HG03460 (cell line): ENCODE results near the gene TANC1.
"Not testable (repeated sequence)": the region's sequence is repeated elsewhere in the genome, so short reads cannot be mapped to it uniquely, and the experiment has no call there.

Experiments used
- ATAC-seq: cut with Tn5 transposase; IDR thresholded peaks from one replicate; pipeline ENCODE4 v1.9.1; 2021; ENCODE audit not compliant: unreplicated experiment

Gene TANC1

GRCh38 chr2:159134979-159135378 lies 166.5 kb downstream of the TANC1 start:
- no peak for ATAC-seq

DNA sequence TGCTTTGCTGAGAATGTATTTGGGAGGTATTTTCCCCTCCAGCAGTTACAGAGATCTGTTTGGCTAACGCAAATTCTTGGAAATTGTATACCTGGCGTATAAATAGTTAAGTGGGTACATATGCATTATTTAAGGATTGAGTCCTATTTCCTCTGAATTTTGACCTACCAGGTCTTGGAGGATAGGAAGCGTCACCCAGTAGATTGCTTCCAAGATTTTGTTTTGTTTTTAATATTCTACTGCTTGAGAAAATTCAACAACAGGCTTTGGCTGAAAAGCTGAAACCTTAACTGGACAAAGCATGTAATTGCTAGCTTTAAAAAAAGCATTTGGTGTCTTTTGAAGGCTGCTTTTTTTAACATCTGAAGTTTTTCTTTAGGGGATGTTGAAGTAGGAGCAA lies 168.0 kb downstream of the TANC1 start:
- no peak for ATAC-seq

DNA sequence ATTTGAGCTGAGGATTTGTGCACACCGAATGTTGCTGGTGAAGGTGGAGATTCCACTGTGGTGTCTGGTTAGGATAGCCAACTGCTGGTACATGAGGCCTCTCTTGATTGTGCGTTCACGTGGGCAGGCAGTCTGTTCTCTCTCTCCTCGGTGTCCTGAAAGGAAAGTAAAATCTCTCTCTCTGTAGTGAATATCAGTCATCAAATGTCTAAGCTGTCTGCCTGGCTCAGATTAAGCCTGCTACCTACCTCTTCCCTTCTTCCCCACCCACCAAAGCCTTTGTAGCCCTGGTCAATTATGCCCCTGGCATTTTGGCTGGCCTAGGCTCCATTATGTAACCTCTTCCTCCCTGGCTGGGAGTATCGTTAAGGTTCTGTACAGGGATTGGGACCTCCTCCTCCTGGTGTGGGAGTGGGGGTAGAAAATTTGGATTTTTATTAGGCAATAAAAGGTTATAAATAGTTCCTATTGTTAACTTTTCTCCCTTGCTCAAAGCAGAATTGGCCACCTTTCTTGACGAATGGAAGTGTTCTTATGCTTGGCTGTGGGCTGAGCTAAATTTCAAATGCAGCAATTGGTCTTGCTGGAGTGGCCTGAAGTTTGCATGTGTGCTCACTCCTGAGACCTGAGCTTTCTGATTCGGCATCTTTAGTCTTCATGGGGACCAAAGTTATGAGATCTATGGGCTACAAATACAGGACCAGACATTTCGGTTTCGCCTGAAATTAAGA lies 169.2 kb downstream of the TANC1 start:
- no peak for ATAC-seq

DNA sequence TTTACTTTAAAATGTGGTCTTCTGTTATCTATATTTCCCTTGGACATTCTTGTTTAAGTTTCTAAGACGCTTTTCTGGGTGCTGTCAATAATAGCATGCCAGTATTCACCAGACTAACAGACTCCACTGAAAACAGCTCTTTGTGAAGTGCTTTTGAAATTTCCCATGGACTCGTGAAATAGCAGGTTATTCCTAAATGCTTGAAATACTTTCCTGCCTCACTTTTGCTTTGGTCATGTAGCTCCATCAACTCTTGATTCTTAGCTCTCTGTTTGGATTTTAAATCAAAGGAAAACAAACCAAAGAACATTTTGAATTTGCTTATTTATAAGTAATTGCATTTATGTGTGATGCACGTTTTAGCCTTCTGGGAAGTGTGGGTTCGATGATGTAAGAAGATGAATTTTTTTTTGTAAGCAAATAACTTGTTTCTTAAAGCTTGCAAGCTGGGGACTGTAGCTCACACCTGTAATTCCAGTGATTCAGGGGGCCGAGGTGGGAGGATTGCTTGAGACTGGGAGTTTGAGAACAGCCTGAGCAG lies 170.3 kb downstream of the TANC1 start:
- no peak for ATAC-seq

- ATAC-seq = no peak
Measured at GRCh38 chr2:159139216-159139933, 170.9 kb downstream of the TANC1 start.

GRCh38 chr2:159140070-159140769 lies 171.8 kb downstream of the TANC1 start:
- no peak for ATAC-seq

DNA sequence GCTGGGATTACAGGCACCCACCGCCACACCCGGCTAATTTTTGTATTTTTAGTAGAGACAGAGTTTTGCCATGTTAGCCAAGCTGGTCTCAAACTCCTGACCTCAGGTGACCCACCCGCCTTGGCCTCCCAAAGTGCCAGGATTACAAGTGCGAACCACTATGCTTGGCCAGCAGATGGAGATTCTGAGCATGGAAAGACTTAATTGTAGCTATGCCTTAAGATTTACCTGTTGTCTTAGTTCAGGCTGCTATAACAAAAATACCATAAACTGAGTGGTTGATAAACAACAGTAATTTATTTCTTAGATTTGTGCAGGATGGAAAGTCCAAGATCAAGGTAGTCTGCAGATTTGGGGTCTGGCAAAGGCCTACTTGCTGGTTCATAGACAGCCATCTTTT lies 172.4 kb downstream of the TANC1 start:
- not testable (repeated sequence) for ATAC-seq

DNA sequence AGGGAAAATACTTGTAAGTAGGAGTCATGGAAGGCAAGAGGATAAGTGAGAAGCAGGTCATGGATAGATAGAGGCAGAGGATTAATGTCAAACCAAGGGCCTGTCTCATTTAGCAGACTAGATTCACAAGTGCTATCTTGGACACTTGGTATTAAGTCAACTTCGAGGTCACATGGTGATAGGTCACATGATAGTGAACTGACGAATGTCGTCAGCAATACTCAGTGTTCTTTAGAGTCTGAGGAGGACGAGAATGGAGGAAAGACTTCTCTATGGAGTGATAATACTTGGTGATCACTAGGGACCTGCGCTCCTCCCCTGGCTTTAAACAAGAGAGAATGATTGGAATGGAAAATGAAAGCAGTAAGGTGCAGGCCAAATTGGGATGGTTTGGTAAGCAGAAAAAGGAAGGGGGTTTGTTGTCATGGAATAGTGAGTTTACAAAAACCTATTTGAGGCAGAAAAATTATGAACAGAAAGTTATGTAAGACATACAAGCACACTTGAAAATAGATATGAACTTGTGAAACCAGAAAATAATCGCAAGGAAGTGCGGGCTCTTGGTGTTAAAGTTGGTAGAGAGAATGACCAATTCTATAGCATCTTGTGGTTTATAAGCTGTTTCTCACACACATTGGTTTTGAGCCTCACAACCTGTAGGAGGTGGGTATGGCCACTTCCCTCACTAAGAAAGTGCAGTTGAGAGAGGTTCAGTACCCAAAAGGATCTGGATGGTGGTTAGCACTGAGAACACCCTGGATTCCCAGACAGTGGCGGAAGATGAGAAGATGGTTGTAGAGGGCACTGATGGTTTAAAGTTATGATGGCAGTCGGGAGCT lies 176.6 kb downstream of the TANC1 start:
- peak; percentile 56 for ATAC-seq

- no peak for ATAC-seq
Measured at GRCh38 chr2:159145745-159146354, 177.4 kb downstream of the TANC1 start.

GRCh38 chr2:159146996-159147666 lies 178.7 kb downstream of the TANC1 start:
- ATAC-seq = no peak

DNA sequence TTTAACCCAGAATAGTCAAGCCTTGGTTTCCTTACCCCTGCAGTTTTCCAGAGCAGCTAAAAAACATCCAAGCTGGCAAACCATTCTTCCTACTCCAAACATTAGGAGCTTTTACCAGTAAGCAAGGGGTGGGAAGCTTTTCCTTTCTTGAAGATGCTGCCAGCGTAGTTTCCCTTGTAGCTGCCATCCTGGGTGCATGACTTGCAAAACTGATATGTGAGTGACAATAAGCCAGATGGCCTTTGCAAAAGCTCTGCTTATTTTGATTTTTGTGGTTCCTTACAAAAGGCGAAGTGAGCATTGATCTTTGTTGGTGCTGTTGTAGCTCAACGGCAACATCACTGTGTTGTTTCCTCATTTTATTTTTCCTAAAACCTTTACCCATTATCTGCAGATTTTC lies 179.2 kb downstream of the TANC1 start:
- no peak for ATAC-seq

DNA sequence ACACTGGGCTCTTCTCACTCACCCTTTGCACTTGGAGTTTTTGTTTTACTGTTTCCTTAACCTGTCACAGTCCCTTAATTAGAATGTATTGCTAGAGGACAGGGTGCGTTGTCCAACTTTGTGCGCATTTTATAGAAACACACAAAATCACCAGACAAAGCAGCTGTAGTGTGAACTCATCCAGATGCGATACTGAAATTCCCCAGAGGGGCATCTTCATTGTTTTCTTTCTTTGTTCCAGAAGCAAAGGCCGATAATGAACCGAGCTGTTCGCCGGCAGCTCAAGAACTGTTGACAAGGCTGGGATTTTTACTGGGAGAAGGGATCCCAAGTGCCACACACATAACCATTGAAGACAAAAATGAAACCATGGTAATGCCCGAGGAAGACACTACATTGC lies 180.5 kb downstream of the TANC1 start:
- ATAC-seq = no peak

GRCh38 chr2:159149747-159150146 lies 181.3 kb downstream of the TANC1 start:
- ATAC-seq = no peak

DNA sequence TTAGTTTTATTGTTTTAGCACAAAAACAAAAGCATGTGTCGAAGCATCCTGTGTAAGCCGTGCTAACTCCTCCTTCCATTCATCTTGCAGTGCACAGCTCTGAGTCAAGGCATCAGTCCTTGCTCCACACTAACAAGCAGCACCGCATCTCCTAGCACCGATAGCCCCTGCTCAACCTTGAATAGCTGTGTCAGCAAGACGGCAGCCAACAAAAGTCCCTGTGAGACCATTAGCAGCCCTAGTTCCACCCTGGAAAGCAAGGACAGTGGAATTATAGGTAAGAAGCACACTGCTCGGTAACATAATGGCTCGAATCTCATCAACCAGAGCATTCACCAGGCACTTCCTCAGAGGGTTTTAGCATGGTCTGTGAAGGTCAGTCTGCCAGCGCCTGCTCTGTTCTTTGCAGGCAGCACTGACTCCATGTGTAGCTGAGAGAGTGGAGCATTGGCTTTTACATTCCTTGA lies 181.9 kb downstream of the TANC1 start:
- ATAC-seq = no peak

DNA sequence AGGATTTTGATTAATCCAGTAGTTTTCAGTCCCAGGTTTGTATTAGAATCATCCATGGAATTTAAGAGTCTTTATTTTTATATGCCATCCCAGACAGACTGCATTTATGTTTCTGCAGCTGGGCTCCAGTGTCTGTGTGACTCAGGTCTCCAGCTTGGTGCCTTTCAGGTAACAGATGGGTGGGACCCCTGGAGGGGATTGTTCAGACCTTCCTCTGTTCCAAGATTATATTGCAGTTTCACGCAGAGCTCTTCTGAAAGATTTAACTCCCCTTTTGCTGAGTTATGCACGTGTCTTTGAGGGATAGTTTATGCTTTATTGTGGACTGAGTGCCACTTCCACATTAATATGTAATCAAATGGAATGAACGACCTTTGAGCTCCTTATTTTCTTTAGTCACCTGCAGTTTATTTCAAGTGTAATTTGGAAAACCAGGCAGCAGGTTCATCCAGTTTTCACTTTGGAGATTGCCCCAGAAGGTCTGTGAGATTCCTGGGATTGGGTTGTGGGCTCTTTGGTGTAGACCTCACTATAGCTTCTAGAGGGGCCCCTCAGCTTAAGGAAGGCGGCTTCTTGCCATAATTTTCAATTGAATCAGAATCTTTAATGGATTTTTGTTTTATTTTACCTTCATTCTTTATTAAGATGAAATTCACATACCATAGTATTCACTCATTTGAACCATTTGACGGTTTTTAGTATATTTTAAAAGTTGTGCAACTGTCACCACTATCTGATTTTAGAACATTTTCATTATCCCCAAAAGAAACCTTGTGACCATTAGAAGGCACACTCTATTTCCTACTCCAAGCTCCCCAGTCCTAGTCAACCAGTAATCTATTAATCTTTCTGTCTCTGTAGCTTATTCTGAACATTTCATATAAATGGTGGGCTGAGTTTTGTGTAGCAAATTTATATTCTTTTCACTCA lies 183.0 kb downstream of the TANC1 start:
- no peak for ATAC-seq

GRCh38 chr2:159152128-159152778 lies 183.8 kb downstream of the TANC1 start:
- ATAC-seq = no peak

DNA sequence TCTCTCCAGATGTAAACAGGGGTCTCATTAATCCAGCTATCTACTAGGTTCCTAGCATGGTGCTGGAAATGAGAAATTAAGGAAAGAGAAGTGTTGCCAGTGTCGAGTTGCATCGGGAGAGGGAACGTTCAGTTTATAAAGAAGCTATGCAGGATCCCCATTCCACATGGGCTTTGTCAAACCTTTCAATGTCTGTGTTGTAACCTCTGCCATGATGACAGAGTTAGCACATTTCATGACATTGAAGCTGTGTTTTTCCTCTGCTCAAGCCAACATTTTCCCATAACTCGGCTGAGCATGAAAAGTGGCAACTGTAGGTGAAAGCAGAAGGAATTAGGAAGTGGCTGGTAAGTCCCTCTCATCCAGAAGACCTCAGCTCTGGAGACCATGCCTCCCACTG lies 184.6 kb downstream of the TANC1 start:
- ATAC-seq = no peak

GRCh38 chr2:159153463-159153862 lies 185.0 kb downstream of the TANC1 start:
- ATAC-seq = no peak
